ENCODE data around the gene CAMTA1.

- no peak for TF ChIP-seq EZH2 (IDR thresholded peaks at IDR 0.05)
- TF ChIP-seq POLR2A (IDR thresholded peaks at IDR 0.05; ENCODE audit: borderline replicate concordance, extremely low read depth, insufficient read depth, insufficient read length), result no peak
- TF ChIP-seq CEBPB (IDR thresholded peaks at IDR 0.05; ENCODE audit: low read depth), result no peak
- no peak for TF ChIP-seq CTCF (IDR thresholded peaks at IDR 0.05 in 2 of 3, conservative IDR thresholded peaks at IDR 0.05 in 1 of 3; ENCODE audit: borderline replicate concordance in 1 of 3, insufficient read depth in 1 of 3, low read depth in 2 of 3, low read length in 2 of 3)
- no peak for TF ChIP-seq JUND (IDR thresholded peaks at IDR 0.05)
- no peak for TF ChIP-seq POLR2AphosphoS5 (IDR thresholded peaks at IDR 0.05; ENCODE audit: low read depth, low read length)
- TF ChIP-seq RAD21 (IDR thresholded peaks at IDR 0.05; ENCODE audit: low read depth), result no peak
- no peak for TF ChIP-seq SIN3A (IDR thresholded peaks at IDR 0.05; ENCODE audit: low read depth)
Measured at GRCh38 chr1:7404046-7404742, 618.9 kb downstream of the CAMTA1 start.

Data from HCT116 (cell line).